Measurements from ENCODE around the gene STEAP4. TPM values are rescaled to one million over a fixed set of nuclear protein-coding genes. Genes with fewer than 3 reads are reported as not detected.

Gene STEAP4
- total and polyA plus RNA-seq, 2 experiments from 2014 or later: 0.06 TPM; not detected in 1

GRCh38 chr7:88226886-88227516 is 79.7 kb downstream of the STEAP4 start:
- Mint-ChIP-seq H3K36me3 (ENCODE audit: low read depth) (no peaks in the 10 kb centered on the region), H3K9me3 (no peaks in the 10 kb centered on the region), H3K4me1 (no peaks in the 10 kb centered on the region), H3K27ac (no peak overlapping the region), H3K4me3 (no peak overlapping the region), H3K27me3 (ENCODE audit: insufficient read depth, low read depth, poor library complexity) (no peaks in the 10 kb centered on the region)
- Histone ChIP-seq H3K79me2 (replicated peaks; ENCODE audit: insufficient read depth) (no peaks in the 10 kb centered on the region), H3K4me1 (ENCODE audit: insufficient read depth) (no peaks in the 10 kb centered on the region), H2AFZ (no peak overlapping the region), H3K4me2 (no peak overlapping the region), H3K4me3 (no peak overlapping the region), H3K9me2 (ENCODE audit: insufficient read depth) (no peaks in the 10 kb centered on the region), H3K36me3 (ENCODE audit: insufficient read depth) (no peaks in the 10 kb centered on the region), H4K20me1 (replicated peaks; ENCODE audit: insufficient read depth) (no peaks in the 10 kb centered on the region), H3F3A (replicated peaks; ENCODE audit: low read depth) (no peaks in the 10 kb centered on the region), H3K27me3 (ENCODE audit: insufficient read depth) (no peaks in the 10 kb centered on the region), H3K27ac (ENCODE audit: low read depth) (no peak overlapping the region)
- ATAC-seq: no peak
- DNase-seq (ENCODE audit: low spot score): no peak
- TF ChIP-seq ZNF114 (CRISPR knock-in tag; IDR thresholded peaks at IDR 0.05): no peak
- TF ChIP-seq NANOG (IDR thresholded peaks at IDR 0.05; ENCODE audit: borderline replicate concordance): no peak
- TF ChIP-seq EZH2phosphoT487 (IDR thresholded peaks at IDR 0.05; ENCODE audit: unreplicated experiment): no peak
- no peak for TF ChIP-seq JUNB (IDR thresholded peaks at IDR 0.05; ENCODE audit: unreplicated experiment)
- no peak for TF ChIP-seq CTCF (conservative IDR thresholded peaks at IDR 0.05; ENCODE audit: low read depth in 2 of 2)
- no peak for TF ChIP-seq ETS1 (IDR thresholded peaks at IDR 0.05)
- TF ChIP-seq ZNF331 (CRISPR knock-in tag; IDR thresholded peaks at IDR 0.05; ENCODE audit: low read depth): no peak
- TF ChIP-seq EZH2 (IDR thresholded peaks at IDR 0.05; ENCODE audit: low read depth, unreplicated experiment): no peak
- no peak for TF ChIP-seq STAT1 (IDR thresholded peaks at IDR 0.05; ENCODE audit: unreplicated experiment)
- no peak for TF ChIP-seq ZNF462 (CRISPR knock-in tag; IDR thresholded peaks at IDR 0.05)
- no peak for TF ChIP-seq POLR2AphosphoS5 (IDR thresholded peaks at IDR 0.05; ENCODE audit: low read depth)
- no peak for TF ChIP-seq REST (IDR thresholded peaks at IDR 0.05; ENCODE audit: unreplicated experiment)

Measured in GM23338 (cell line).